ENCODE data around the gene MTHFR. TPM values are rescaled to one million over a fixed set of nuclear protein-coding genes. Genes with fewer than 3 reads are reported as not detected.

Gene MTHFR
- total RNA-seq, 4 donors from 2014 or later, result 35.0 to 57.5 (median 39.7) TPM

DNA sequence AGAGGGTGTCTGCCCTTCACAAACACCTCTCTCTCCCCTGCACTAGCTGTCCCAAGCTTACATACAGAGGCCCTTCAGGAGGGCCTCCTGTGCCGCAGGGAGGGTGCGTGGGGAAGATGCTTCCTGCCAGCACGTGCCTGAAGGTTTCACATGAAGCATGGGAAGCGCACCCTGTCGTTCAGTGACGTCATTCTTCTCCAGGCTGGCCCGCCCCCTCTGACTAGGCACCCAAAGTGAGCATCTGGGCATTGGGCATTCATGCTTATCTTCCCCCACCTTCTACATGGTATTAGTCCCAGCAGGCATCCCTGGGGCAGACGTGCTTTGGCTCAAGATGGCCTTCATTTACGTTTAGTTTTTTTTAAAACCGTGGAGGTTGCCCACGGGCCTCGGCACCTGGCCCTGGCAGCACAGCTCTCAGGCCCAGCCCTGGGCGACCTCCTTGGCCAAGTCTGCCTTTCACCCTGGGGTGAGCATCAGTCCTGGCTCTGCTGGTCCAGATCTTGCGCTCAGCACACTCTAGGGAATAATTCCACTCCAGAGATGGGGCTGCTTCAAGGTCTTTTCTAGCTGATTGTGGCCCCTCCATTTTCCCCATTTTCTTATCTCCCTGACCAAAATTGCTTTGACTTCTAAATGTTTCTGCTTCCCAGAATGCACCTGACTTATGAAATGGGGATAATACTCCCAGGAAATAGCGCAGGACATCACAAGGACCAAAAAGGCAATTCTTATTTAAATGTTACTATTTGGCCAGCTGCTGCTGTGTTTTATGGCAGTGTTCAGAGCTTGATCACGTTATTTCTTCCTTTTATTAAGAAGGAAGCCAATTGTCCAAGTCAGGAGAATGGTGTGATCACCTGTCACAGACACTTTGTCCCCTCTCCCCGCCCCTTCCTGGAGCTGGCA lies 35.7 kb upstream of the MTHFR start:
- 73% methylated on average over 15 of the region's 17 CpGs for WGBS
- Histone ChIP-seq H3K9me3 (no peaks in the 10 kb centered on the region), H3K27ac (no peak overlapping the region), H3K36me3 (peaks cover 87% of the 10 kb centered on the region), H3K4me1 (no peaks in the 10 kb centered on the region), H3K27me3 (no peaks in the 10 kb centered on the region), H3K4me3 (no peak overlapping the region)
- DNase-seq (ENCODE audit: low spot score in 2 of 2), result no peak
- TF ChIP-seq EP300 (IDR thresholded peaks at IDR 0.05), result no peak
- TF ChIP-seq, protein P1, sequence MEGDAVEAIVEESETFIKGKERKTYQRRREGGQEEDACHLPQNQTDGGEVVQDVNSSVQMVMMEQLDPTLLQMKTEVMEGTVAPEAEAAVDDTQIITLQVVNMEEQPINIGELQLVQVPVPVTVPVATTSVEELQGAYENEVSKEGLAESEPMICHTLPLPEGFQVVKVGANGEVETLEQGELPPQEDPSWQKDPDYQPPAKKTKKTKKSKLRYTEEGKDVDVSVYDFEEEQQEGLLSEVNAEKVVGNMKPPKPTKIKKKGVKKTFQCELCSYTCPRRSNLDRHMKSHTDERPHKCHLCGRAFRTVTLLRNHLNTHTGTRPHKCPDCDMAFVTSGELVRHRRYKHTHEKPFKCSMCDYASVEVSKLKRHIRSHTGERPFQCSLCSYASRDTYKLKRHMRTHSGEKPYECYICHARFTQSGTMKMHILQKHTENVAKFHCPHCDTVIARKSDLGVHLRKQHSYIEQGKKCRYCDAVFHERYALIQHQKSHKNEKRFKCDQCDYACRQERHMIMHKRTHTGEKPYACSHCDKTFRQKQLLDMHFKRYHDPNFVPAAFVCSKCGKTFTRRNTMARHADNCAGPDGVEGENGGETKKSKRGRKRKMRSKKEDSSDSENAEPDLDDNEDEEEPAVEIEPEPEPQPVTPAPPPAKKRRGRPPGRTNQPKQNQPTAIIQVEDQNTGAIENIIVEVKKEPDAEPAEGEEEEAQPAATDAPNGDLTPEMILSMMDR (IDR thresholded peaks at IDR 0.05), result no peak
- TF ChIP-seq POLR2AphosphoS5 (IDR thresholded peaks at IDR 0.05), result no peak
- TF ChIP-seq POLR2A (IDR thresholded peaks at IDR 0.05), result no peak

GRCh38 chr1:11839727-11840705 lies 34.3 kb upstream of the MTHFR start:
- Histone ChIP-seq H3K27ac (no peak overlapping the region), H3K27me3 (no peaks in the 10 kb centered on the region), H3K4me1 (no peaks in the 10 kb centered on the region), H3K36me3 (peaks cover 99% of the 10 kb centered on the region), H3K4me3 (no peak overlapping the region), H3K9me3 (no peaks in the 10 kb centered on the region)
- DNase-seq (ENCODE audit: low spot score in 2 of 2), result no peak
- no peak for TF ChIP-seq POLR2AphosphoS5 (IDR thresholded peaks at IDR 0.05)
- TF ChIP-seq POLR2A (IDR thresholded peaks at IDR 0.05), result no peak
- TF ChIP-seq EP300 (IDR thresholded peaks at IDR 0.05), result no peak
- TF ChIP-seq, protein P1 (IDR thresholded peaks at IDR 0.05), result no peak
- 88% methylated on average over 15 of the region's 20 CpGs for WGBS

DNA sequence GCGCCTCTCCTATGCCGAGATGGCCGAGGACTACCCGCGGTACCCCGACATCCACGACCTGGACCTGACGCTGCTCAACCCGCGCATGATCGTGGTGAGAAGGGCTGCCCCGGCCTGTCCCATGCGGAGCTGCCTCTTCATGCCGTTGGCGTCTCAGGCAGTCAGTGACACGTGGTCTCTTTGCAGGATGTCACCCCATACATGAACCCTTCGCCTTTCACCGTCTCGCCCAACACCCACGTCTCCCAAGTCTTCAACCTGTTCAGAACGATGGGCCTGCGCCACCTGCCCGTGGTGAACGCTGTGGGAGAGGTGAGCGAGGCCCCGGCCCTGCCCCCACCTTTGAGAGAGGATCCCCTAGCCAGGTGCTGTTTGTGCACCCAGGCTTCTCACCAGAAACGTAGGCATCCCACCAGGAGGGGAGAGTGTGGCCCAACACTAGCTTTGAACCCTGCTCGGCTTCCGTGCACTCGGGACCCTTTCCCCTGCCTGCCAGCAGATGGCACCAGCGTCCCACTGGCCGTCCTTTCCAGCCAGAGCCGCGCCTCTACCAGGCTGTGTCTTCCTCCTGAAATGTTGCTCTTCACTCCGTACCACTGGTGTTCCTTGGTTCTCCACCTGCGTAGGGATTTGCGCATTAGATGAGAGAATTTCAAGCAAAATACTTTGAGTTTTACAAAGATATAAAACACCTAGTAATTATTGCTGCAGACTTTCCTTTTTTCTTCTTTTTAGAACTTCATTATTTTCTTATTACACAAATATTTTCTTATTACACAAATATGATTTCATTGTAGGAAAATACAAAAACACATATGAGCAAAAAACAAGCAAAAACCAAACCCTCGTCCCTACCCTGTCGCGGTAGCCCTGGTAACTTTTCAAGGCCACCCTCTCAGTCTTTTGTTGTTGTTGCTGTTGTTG lies 32.8 kb upstream of the MTHFR start:
- Histone ChIP-seq H3K36me3 (peaks cover 99% of the 10 kb centered on the region), H3K9me3 (no peaks in the 10 kb centered on the region), H3K4me3 (no peak overlapping the region), H3K27ac (no peak overlapping the region), H3K27me3 (no peaks in the 10 kb centered on the region), H3K4me1 (no peaks in the 10 kb centered on the region)
- TF ChIP-seq, protein P1 (IDR thresholded peaks at IDR 0.05), result peak; percentile 91 to 97
- no peak for TF ChIP-seq POLR2A (IDR thresholded peaks at IDR 0.05)
- TF ChIP-seq EP300 (IDR thresholded peaks at IDR 0.05), result no peak
- DNase-seq (ENCODE audit: low spot score in 2 of 2), result peak; percentile 78 to 87
- 60% methylated on average over 34 of the region's 40 CpGs for WGBS

- peaks cover 100% of the 10 kb centered on the region for H3K36me3 ChIP-seq
- WGBS, result 85% methylated on average over 9 of the region's 11 CpGs
- no peak overlapping the region for H3K27ac ChIP-seq
- H3K9me3 ChIP-seq, result no peaks in the 10 kb centered on the region
- TF ChIP-seq POLR2A (IDR thresholded peaks at IDR 0.05) (no peak), POLR2AphosphoS5 (IDR thresholded peaks at IDR 0.05) (no peak), EP300 (IDR thresholded peaks at IDR 0.05) (no peak)
- TF ChIP-seq, protein P1 (IDR thresholded peaks at IDR 0.05), result no peak
- no peak for DNase-seq (ENCODE audit: low spot score in 2 of 2)
- H3K4me3 ChIP-seq, result no peak overlapping the region
- no peaks in the 10 kb centered on the region for H3K27me3 ChIP-seq
- no peaks in the 10 kb centered on the region for H3K4me1 ChIP-seq
Observed at GRCh38 chr1:11837767-11838348, 32.1 kb upstream of the MTHFR start.

Measured in suprapubic skin (tissue), 4 donors.